Purkinje cell (primary cell): ENCODE data around the gene SATL1. TPM values are rescaled to one million over a fixed set of nuclear protein-coding genes. Genes with fewer than 3 reads are reported as not detected.

ENCODE experiments used
- polyA plus RNA-seq: library from polyadenylated mRNA; unstranded; fragments of >200 nt; fragmentation: Nextera tagmentation; gene quantifications from 2 replicates; pipeline ENCODE4 v1.2.1, GENCODE V29; 2014

SATL1 gene, protein sequence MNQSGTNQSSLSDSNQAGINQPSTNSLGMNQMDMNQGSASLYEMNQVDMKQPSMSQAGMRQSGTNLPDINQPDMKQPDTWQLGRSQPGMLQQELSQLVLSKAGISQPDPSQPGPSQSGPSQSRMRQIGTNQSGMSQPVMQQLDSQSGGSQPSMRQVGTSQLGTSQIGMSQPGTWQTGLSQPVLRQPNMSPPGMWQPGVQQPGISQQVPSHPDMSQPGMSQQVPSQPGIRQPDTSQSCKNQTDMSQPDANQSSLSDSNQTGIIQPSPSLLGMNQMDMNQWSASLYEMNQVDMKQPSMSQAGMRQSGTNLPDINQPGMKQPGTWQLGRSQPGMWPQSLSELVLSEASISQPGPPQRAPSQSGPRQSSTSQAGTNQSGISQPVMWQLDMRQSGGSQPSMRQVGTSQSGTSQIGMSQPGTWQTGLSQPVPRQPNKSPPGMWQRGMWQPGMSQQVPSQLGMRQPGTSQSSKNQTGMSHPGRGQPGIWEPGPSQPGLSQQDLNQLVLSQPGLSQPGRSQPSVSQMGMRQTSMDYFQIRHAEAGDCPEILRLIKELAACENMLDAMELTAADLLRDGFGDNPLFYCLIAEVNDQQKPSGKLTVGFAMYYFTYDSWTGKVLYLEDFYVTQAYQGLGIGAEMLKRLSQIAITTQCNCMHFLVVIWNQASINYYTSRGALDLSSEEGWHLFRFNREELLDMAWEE
- 0.34 and 1.2 TPM in 2 replicates for polyA plus RNA-seq

DNA sequence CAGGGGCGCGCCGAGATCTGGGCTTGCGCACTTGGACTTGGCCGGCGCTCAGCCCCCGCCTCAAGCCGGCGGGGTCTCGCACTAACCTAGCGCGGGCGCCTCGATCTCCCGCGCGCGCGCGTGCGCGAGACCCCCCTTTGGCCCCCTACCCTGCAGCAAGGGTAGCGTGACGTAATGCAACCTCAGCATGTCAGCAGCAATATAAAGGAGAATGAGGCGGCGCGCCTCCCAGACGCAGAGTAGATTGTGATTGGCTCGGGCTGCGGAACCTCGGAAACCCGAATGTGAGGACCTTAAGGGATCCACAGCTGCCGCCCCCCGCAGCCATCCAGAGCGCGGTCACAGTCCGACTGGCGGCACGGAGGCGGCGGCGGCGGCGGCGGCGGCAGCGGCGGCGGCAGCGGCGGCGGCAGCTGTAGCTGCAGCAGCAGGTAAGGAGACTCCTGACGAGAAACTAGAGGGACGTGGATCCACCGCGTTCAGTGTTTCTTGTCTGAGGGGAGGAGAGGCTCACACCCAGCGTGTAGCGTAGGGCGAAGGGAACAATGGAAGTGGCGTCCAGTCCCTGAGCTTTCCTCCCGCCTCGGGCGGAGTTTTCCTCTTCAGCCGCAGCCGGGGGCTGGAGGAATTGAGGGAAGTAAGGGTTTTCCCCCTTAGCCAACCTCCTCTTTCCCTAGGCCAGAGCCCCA is at the start of gene SATL1, which contains the start of gene ZNF711:
SATL1 (minus strand) TSS at position 19 of the 689 bp plus-strand sequence. CDS start 134,811 bp downstream, outside the sequence.
ZNF711 (plus strand) TSS at position 231 of the 689 bp plus-strand sequence. CDS start 3,582 bp downstream, outside the sequence.

Other genes with a start within 250 kb of the SATL1 start
- gene APOOL, start 239.9 kb downstream of the SATL1 start, polyA plus RNA-seq = 21.8 and 33.4 TPM in 2 replicates
- 24.8 and 26.3 TPM in 2 replicates for gene ZNF711, start 212 bp upstream of the SATL1 start, polyA plus RNA-seq
- gene POF1B, start 135.9 kb upstream of the SATL1 start, polyA plus RNA-seq = not detected in 2 replicates